OCI-M2 (cell line): ENCODE results near the gene DHX38.
A peak's percentile ranks its signal among the peaks of the same experiment; 100 is the strongest.
"Not testable (repeated sequence)": the region's sequence is repeated elsewhere in the genome, so short reads cannot be mapped to it uniquely, and the experiment has no call there.

Experiments used
- DNase-seq: peaks from one replicate; lab custom pipeline; 2025; ENCODE audit not compliant: unreplicated experiment; lab: John Stamatoyannopoulos, UW

Gene DHX38

GRCh38 chr16:72093448-72094265, at the start of gene DHX38, which contains the start of gene TXNL4B:
Gene DHX38 (plus strand): TSS chr16:72093847. CDS start chr16:72096158, 2,311 bp downstream.
Gene TXNL4B (minus strand): TSS chr16:72093620. CDS start chr16:72090749, 2,871 bp downstream.
- DNase-seq = peak; percentile 90

GRCh38 chr16:72044296-72044695, 49.4 kb upstream of the DHX38 start:
- DNase-seq = no peak

- DNase-seq = no peak
Observed at GRCh38 chr16:72044825-72045359, 48.8 kb upstream of the DHX38 start.

- DNase-seq = no peak
Observed at GRCh38 chr16:72049110-72049509, 44.5 kb upstream of the DHX38 start.

GRCh38 chr16:72050769-72051464, 42.7 kb upstream of the DHX38 start:
- DNase-seq = no peak

GRCh38 chr16:72051818-72052217, 41.8 kb upstream of the DHX38 start:
- DNase-seq = no peak

- not testable (repeated sequence) for DNase-seq
Observed at GRCh38 chr16:72054254-72054847, 39.3 kb upstream of the DHX38 start, which contains the start of gene HP. Gene HP (plus strand): TSS chr16:72054505. CDS start chr16:72054653, 148 bp downstream.

GRCh38 chr16:72055911-72056310, 37.7 kb upstream of the DHX38 start:
- no peak for DNase-seq

GRCh38 chr16:72057313-72057712, 36.3 kb upstream of the DHX38 start:
- DNase-seq = not testable (repeated sequence)

- DNase-seq = not testable (repeated sequence)
Observed at GRCh38 chr16:72059060-72059459, 34.6 kb upstream of the DHX38 start.

- no peak for DNase-seq
Observed at GRCh38 chr16:72060405-72060804, 33.2 kb upstream of the DHX38 start.

- no peak for DNase-seq
Observed at GRCh38 chr16:72061564-72061963, 32.1 kb upstream of the DHX38 start.

- no peak for DNase-seq
Observed at GRCh38 chr16:72064361-72064894, 29.2 kb upstream of the DHX38 start.

- DNase-seq = no peak
Observed at GRCh38 chr16:72066747-72067146, 26.9 kb upstream of the DHX38 start.

GRCh38 chr16:72068930-72069329, 24.7 kb upstream of the DHX38 start:
- DNase-seq = no peak

- DNase-seq = no peak
Observed at GRCh38 chr16:72072514-72073342, 20.9 kb upstream of the DHX38 start.

GRCh38 chr16:72073560-72074230, 20.0 kb upstream of the DHX38 start:
- DNase-seq = no peak

GRCh38 chr16:72075067-72075466, 18.6 kb upstream of the DHX38 start:
- not testable (repeated sequence) for DNase-seq

GRCh38 chr16:72076991-72077706, 16.5 kb upstream of the DHX38 start:
- not testable (repeated sequence) for DNase-seq
